A549 (cell line): ENCODE measurements around the gene DHTKD1. TPM values are rescaled to one million over a fixed set of nuclear protein-coding genes. Genes with fewer than 3 reads are reported as not detected.

Source experiments
- ATAC-seq, 2 experiments: fragments of 200-7000 bp in 1 of 2; fragments of >200 bp in 1 of 2; cut with Nextera tagmentation in 1 of 2; cut with Tn5 transposase in 1 of 2; 3 replicates each; pipeline versions ENCODE4 v1.8.0 to v1.9.1; 2018 to 2020; ENCODE audit warnings: mild to moderate bottlenecking in 1 of 2, moderate library complexity in 1 of 2
- CTCF ChIA-PET: fragments of 300-600 bp; sonication (Branson Sonifier 250); formaldehyde crosslinking; extraction: SDS; loops from one replicate; lab custom pipeline; 2021; ENCODE audit warnings: antibody characterized with exemption, inconsistent platforms; lab: Yijun Ruan, JAX
- POLR2A ChIA-PET: fragments of 350-600 bp; formaldehyde crosslinking; extraction: SDS; loops from one replicate; lab custom pipeline; 2021; ENCODE audit warnings: antibody characterized with exemption, inconsistent platforms; lab: Yijun Ruan, JAX
- DNase-seq, 2 experiments: peaks; one replicate each; pipeline versions ENCODE4 v3.0.0 to v3.0.0-alpha.2; 2011 to 2016; ENCODE audit warnings: low read depth in 1 of 2, low spot score in 1 of 2
- FAIRE-seq: peaks from 2 replicates; lab custom pipeline; 2011; peaks lifted over from hg19 to GRCh38; lab: Jason Lieb, UNC
- H3K27ac ChIP-seq, 2 experiments: fragments of >200 bp; sonication (Bioruptor Twin); formaldehyde crosslinking; 3 replicates each; pipeline ENCODE4 v1.5.1; 2016 to 2017
- H3K4me1 ChIP-seq: fragments of >200 bp; sonication (Bioruptor Twin); formaldehyde crosslinking; 3 replicates; pipeline ENCODE4 v1.6.1; 2016
- H3K4me2 ChIP-seq: fragments of >200 bp; sonication (Bioruptor Twin); formaldehyde crosslinking; 3 replicates; pipeline ENCODE4 v1.6.1; 2016
- H3K4me3 ChIP-seq: fragments of >200 bp; sonication (Bioruptor Twin); formaldehyde crosslinking; 3 replicates; pipeline ENCODE4 v1.5.1; 2016
- H3K9me3 ChIP-seq: fragments of >200 bp; sonication (Bioruptor Twin); formaldehyde crosslinking; 3 replicates; pipeline ENCODE4 v1.6.1; 2016
- CEBPB ChIP-seq, 2 experiments: fragments of >200 bp in 1 of 2; sonication (Bioruptor Twin) in 1 of 2; formaldehyde crosslinking in 1 of 2; IDR thresholded peaks; 2 replicates each; pipeline ENCODE4 v1.6.1; 2012 to 2016
- EHF ChIP-seq: fragments of 250-450 bp; sonication (Bioruptor Pico); IDR thresholded peaks from 2 replicates; pipeline ENCODE4 v1.5.0; 2020; ENCODE audit warnings: mild to moderate bottlenecking
- EP300 ChIP-seq, 2 experiments: fragments of >200 bp; sonication (Bioruptor Twin); formaldehyde crosslinking; IDR thresholded peaks; 2 replicates in 1 of 2; 3 replicates in 1 of 2; pipeline ENCODE4 v1.6.1; 2016 to 2017
- FOSB ChIP-seq: fragments of 250-450 bp; sonication (Bioruptor Pico); IDR thresholded peaks from 2 replicates; pipeline ENCODE4 v1.5.0; 2020; ENCODE audit warnings: mild to moderate bottlenecking, moderate library complexity
- HDAC2 ChIP-seq: fragments of 200-600 bp; sonication (generic); IDR thresholded peaks from 2 replicates; pipeline ENCODE4 v1.6.1; 2016
- JUN ChIP-seq, 2 experiments: fragments of >200 bp; sonication (Bioruptor Twin); formaldehyde crosslinking; IDR thresholded peaks; 2 replicates in 1 of 2; 3 replicates in 1 of 2; pipeline ENCODE4 v1.6.1; 2016 to 2017
- JUNB ChIP-seq: fragments of >200 bp; sonication (Bioruptor Twin); formaldehyde crosslinking; IDR thresholded peaks from 2 replicates; pipeline ENCODE4 v1.6.1; 2016
- KDM5A ChIP-seq: fragments of 200-600 bp; sonication (generic); IDR thresholded peaks from 2 replicates; pipeline ENCODE4 v1.6.1; 2016; ENCODE audit warnings: antibody characterized with exemption, mild to moderate bottlenecking
- MAFK ChIP-seq: fragments of 450-650 bp; IDR thresholded peaks from 2 replicates; pipeline ENCODE4 v1.6.1; 2014; ENCODE audit not compliant: partially characterized antibody
- MYC ChIP-seq: IDR thresholded peaks from 2 replicates; pipeline ENCODE4 v1.6.1; 2012; ENCODE audit warnings: mild to moderate bottlenecking, inconsistent platforms, low read length, improper control_type of control experiment, borderline replicate concordance
- PHF8 ChIP-seq: fragments of 200-600 bp; sonication (generic); IDR thresholded peaks from 2 replicates; pipeline ENCODE4 v1.6.1; 2016; ENCODE audit warnings: low read depth, mild to moderate bottlenecking, antibody characterized with exemption, moderate library complexity, borderline replicate concordance
- POLR2A ChIP-seq: IDR thresholded peaks from 2 replicates; pipeline ENCODE4 v1.6.1; 2012; ENCODE audit warnings: mild to moderate bottlenecking, low read length
- RAD21 ChIP-seq, 2 experiments: fragments of >200 bp in 1 of 2; sonication (Bioruptor Twin) in 1 of 2; formaldehyde crosslinking in 1 of 2; IDR thresholded peaks in 1 of 2; conservative IDR thresholded peaks in 1 of 2; 2 replicates in 1 of 2; 3 replicates in 1 of 2; pipeline ENCODE4 v1.6.1; 2012 to 2018; ENCODE audit warnings: inconsistent platforms in 1 of 2
- RFX5 ChIP-seq: fragments of 450-650 bp; IDR thresholded peaks from 2 replicates; pipeline ENCODE4 v1.7.1; 2014; ENCODE audit warnings: antibody characterized with exemption, mild to moderate bottlenecking, moderate library complexity
- RNF2 ChIP-seq: fragments of 200-600 bp; sonication (generic); IDR thresholded peaks from 2 replicates; pipeline ENCODE4 v1.6.1; 2016; ENCODE audit warnings: low read depth, mild to moderate bottlenecking, antibody characterized with exemption, moderate library complexity, borderline replicate concordance
- SMC3 ChIP-seq: fragments of >200 bp; sonication (Bioruptor Twin); formaldehyde crosslinking; IDR thresholded peaks from 3 replicates; pipeline ENCODE4 v1.6.1; 2018; ENCODE audit warnings: inconsistent platforms
- SREBF2 ChIP-seq: fragments of 450-650 bp; IDR thresholded peaks from 2 replicates; pipeline ENCODE4 v1.6.1; 2014; ENCODE audit warnings: mild to moderate bottlenecking, moderate library complexity
- ZC3H11A ChIP-seq: fragments of 450-650 bp; IDR thresholded peaks from 2 replicates; pipeline ENCODE4 v1.6.1; 2014; ENCODE audit warnings: antibody characterized with exemption, mild to moderate bottlenecking
- ZNF302 ChIP-seq: fragments of 250-450 bp; sonication (Bioruptor Pico); IDR thresholded peaks from 2 replicates; pipeline ENCODE4 v1.9.0; 2021; ENCODE audit warnings: inconsistent platforms, mild to moderate bottlenecking, moderate library complexity
- ZSCAN20 ChIP-seq: fragments of 250-450 bp; sonication (Bioruptor Pico); IDR thresholded peaks from 2 replicates; pipeline ENCODE4 v1.8.0; 2022; ENCODE audit warnings: mild to moderate bottlenecking, moderate library complexity
- WGBS: methylation state at CpG from one replicate; pipeline ENCODE4 v1.1.6; 2017; ENCODE audit errors: missing lambda C conversion rate; 5-methylcytosine and 5-hydroxymethylcytosine counted together
- polyA plus RNA-seq, 4 experiments: library from polyadenylated mRNA; depleted of rRNA in 3 of 4; stranded (reverse); fragments of >200 nt; fragmentation: RNase III in 1 of 4; extraction: RNeasy Plus Mini Kit Qiagen cat#74134 plus additional on column Dnase treatment in 1 of 4; gene quantifications; 2 replicates in 3 of 4; 3 replicates in 1 of 4; pipeline ENCODE4 v1.2.3, GENCODE V29; 2011 to 2017
- TF ChIP-seq, protein P1 (sequence below): fragments of >200 bp; sonication (Bioruptor Twin); formaldehyde crosslinking; IDR thresholded peaks from 2 replicates; pipeline ENCODE4 v1.6.1; 2016
- TF ChIP-seq, protein P2 (sequence below): fragments of >200 bp; sonication (Bioruptor Twin); formaldehyde crosslinking; IDR thresholded peaks from 3 replicates; pipeline ENCODE4 v1.6.1; 2016
- TF ChIP-seq, protein P3 (sequence below): IDR thresholded peaks from 2 replicates; pipeline ENCODE4 v1.6.1; 2012
- TF ChIP-seq, protein P4 (sequence below): fragments of 200-600 bp; sonication (generic); IDR thresholded peaks from 2 replicates; pipeline ENCODE4 v1.6.1; 2016; ENCODE audit warnings: antibody characterized with exemption, mild to moderate bottlenecking, moderate library complexity
- TF ChIP-seq, protein P5 (sequence below): fragments of >200 bp; sonication (Bioruptor Twin); formaldehyde crosslinking; IDR thresholded peaks from 3 replicates; pipeline ENCODE4 v1.5.1; 2016
- TF ChIP-seq, protein P6 (sequence below): fragments of 250-450 bp; sonication (Bioruptor Pico); IDR thresholded peaks from 2 replicates; pipeline ENCODE4 v1.5.0; 2020; ENCODE audit warnings: low read depth, mild to moderate bottlenecking, moderate library complexity

The DHTKD1 gene
- polyA plus RNA-seq, 2 of the 4 experiments (the other 2 are of a cell fraction), result 11.9 to 23.0 TPM

DNA sequence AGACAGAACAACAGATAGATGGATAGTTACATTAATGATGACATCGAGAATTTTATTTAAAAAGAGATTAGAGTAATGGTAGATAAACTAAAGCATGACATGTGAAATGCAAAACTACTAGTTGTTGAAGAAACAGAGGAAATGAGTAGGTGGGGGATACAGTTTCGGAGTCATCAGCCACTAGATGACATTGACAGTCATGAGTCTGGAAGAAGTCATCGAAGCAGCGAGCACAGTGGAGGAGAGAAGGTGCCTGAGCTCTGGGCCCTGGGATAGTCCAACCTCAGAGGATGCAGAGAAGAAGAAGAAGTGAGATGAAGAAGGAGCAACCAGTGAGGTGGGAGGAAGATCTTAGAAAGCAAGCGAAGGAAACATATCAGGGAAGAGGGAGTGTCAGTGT, 40.5 kb downstream of the DHTKD1 start:
- Histone ChIP-seq H3K27ac (no peak overlapping the region), H3K4me3 (no peak overlapping the region)
- WGBS, result 90% methylated on average over 5 of the region's 5 CpGs
- TF ChIP-seq ZNF302 (CRISPR knock-in tag), result no peak
- TF ChIP-seq RAD21 (conservative IDR thresholded peaks at IDR 0.05 in 1 of 2, IDR thresholded peaks at IDR 0.05 in 1 of 2), result no peak
- TF ChIP-seq SREBF2, result no peak
- no peak for TF ChIP-seq POLR2A
- TF ChIP-seq ZC3H11A, result no peak
- TF ChIP-seq JUN (IDR thresholded peaks at IDR 0.05), result no peak
- no peak for TF ChIP-seq JUNB
- TF ChIP-seq, protein P1, sequence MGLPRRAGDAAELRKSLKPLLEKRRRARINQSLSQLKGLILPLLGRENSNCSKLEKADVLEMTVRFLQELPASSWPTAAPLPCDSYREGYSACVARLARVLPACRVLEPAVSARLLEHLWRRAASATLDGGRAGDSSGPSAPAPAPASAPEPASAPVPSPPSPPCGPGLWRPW, result no peak
- no peak for TF ChIP-seq MYC
- TF ChIP-seq MAFK, result no peak
- TF ChIP-seq, all 56 proteins: peak for 0
- POLR2A ChIA-PET, result no interaction called here
- CTCF ChIA-PET, result no interaction called here
- FAIRE-seq (no peak), DNase-seq (no peak), ATAC-seq (no peak)
- Histone ChIP-seq H3K4me2 (no peak overlapping the region), H3K4me1 (no peaks in the 10 kb centered on the region), H3K9me3 (no peaks in the 10 kb centered on the region)

DNA sequence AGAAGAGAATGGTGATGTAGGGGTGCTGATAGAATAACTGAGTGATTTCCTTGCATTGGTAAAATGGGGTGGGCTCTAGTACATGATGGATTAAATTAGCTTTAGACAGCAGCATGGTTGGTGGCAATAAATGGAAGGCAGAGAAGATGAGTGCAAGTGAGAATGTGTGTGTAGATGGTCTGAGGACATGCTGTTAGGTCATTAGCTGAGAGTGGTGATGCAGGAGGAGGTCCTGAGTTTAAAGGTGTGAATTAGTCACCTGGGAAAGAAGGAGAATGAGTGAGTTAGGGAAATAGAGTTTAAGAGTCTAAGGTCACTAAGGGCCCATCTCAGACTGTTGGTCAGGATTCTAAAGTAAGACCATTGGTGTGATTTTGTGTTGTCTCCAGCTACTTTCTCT, 42.8 kb downstream of the DHTKD1 start:
- ATAC-seq (no peak), DNase-seq (no peak), FAIRE-seq (no peak)
- Histone ChIP-seq H3K4me3 (no peak overlapping the region), H3K9me3 (no peaks in the 10 kb centered on the region), H3K4me2 (no peak overlapping the region), H3K27ac (no peak overlapping the region), H3K4me1 (no peaks in the 10 kb centered on the region)
- POLR2A ChIA-PET, result no interaction called here
- CTCF ChIA-PET, result interaction anchor here (1.4 kb wide), 1 partner anchor 17 kb away, joined by 3 read pairs; no protein-coding TSS in a partner anchor
- TF ChIP-seq RNF2, result no peak
- TF ChIP-seq CEBPB (IDR thresholded peaks at IDR 0.05), result no peak
- TF ChIP-seq PHF8, result no peak
- TF ChIP-seq ZSCAN20 (CRISPR knock-in tag), result no peak
- TF ChIP-seq, protein P2, sequence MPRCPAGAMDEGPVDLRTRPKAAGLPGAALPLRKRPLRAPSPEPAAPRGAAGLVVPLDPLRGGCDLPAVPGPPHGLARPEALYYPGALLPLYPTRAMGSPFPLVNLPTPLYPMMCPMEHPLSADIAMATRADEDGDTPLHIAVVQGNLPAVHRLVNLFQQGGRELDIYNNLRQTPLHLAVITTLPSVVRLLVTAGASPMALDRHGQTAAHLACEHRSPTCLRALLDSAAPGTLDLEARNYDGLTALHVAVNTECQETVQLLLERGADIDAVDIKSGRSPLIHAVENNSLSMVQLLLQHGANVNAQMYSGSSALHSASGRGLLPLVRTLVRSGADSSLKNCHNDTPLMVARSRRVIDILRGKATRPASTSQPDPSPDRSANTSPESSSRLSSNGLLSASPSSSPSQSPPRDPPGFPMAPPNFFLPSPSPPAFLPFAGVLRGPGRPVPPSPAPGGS, result no peak
- TF ChIP-seq, protein P3, sequence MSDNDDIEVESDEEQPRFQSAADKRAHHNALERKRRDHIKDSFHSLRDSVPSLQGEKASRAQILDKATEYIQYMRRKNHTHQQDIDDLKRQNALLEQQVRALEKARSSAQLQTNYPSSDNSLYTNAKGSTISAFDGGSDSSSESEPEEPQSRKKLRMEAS, result no peak
- TF ChIP-seq EHF (CRISPR knock-in tag), result no peak
- no peak for TF ChIP-seq SMC3
- no peak for TF ChIP-seq ZNF302 (CRISPR knock-in tag)
- TF ChIP-seq EP300 (IDR thresholded peaks at IDR 0.05), result no peak
- TF ChIP-seq, protein P4, sequence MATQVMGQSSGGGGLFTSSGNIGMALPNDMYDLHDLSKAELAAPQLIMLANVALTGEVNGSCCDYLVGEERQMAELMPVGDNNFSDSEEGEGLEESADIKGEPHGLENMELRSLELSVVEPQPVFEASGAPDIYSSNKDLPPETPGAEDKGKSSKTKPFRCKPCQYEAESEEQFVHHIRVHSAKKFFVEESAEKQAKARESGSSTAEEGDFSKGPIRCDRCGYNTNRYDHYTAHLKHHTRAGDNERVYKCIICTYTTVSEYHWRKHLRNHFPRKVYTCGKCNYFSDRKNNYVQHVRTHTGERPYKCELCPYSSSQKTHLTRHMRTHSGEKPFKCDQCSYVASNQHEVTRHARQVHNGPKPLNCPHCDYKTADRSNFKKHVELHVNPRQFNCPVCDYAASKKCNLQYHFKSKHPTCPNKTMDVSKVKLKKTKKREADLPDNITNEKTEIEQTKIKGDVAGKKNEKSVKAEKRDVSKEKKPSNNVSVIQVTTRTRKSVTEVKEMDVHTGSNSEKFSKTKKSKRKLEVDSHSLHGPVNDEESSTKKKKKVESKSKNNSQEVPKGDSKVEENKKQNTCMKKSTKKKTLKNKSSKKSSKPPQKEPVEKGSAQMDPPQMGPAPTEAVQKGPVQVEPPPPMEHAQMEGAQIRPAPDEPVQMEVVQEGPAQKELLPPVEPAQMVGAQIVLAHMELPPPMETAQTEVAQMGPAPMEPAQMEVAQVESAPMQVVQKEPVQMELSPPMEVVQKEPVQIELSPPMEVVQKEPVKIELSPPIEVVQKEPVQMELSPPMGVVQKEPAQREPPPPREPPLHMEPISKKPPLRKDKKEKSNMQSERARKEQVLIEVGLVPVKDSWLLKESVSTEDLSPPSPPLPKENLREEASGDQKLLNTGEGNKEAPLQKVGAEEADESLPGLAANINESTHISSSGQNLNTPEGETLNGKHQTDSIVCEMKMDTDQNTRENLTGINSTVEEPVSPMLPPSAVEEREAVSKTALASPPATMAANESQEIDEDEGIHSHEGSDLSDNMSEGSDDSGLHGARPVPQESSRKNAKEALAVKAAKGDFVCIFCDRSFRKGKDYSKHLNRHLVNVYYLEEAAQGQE, result no peak

DNA sequence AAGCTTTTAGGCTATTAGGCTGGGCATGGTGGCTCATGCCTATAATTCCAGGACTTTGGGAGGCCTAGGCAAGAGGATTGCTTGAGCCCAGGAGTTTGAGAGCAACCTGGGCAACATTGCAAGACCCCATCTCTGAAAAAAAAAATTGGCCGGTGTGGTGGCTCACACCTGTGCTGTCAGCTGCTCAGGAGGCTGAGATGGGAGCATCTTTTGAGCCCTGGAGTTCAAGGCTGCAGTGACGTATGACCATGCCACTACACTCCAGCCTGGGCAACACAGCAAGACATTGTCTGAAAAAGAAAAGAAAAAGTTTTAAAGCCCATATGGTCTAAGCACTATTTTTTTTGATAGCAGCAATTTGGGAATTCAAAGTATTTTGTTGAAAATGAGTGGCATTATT, 44.9 kb downstream of the DHTKD1 start:
- Histone ChIP-seq H3K27ac (no peak overlapping the region), H3K4me3 (no peak overlapping the region), H3K4me2 (no peak overlapping the region), H3K9me3 (no peaks in the 10 kb centered on the region), H3K4me1 (no peaks in the 10 kb centered on the region)
- POLR2A ChIA-PET, result no interaction called here
- WGBS, result 94% methylated on average over 2 of the region's 2 CpGs
- DNase-seq (no peak), ATAC-seq (no peak)
- CTCF ChIA-PET, result interaction anchor here (0.6 to 1.1 kb wide), 2 partner anchors 29 to 794 kb away, joined by 3 read pairs; no protein-coding TSS in a partner anchor
- TF ChIP-seq, protein P3, result no peak
- no peak for TF ChIP-seq KDM5A
- TF ChIP-seq, protein P2, result no peak
- no peak for TF ChIP-seq FOSB
- TF ChIP-seq ZSCAN20 (CRISPR knock-in tag), result no peak
- TF ChIP-seq, protein P5, sequence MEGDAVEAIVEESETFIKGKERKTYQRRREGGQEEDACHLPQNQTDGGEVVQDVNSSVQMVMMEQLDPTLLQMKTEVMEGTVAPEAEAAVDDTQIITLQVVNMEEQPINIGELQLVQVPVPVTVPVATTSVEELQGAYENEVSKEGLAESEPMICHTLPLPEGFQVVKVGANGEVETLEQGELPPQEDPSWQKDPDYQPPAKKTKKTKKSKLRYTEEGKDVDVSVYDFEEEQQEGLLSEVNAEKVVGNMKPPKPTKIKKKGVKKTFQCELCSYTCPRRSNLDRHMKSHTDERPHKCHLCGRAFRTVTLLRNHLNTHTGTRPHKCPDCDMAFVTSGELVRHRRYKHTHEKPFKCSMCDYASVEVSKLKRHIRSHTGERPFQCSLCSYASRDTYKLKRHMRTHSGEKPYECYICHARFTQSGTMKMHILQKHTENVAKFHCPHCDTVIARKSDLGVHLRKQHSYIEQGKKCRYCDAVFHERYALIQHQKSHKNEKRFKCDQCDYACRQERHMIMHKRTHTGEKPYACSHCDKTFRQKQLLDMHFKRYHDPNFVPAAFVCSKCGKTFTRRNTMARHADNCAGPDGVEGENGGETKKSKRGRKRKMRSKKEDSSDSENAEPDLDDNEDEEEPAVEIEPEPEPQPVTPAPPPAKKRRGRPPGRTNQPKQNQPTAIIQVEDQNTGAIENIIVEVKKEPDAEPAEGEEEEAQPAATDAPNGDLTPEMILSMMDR, result no peak
- TF ChIP-seq HDAC2, result no peak
- TF ChIP-seq RFX5, result no peak
- TF ChIP-seq, protein P6, sequence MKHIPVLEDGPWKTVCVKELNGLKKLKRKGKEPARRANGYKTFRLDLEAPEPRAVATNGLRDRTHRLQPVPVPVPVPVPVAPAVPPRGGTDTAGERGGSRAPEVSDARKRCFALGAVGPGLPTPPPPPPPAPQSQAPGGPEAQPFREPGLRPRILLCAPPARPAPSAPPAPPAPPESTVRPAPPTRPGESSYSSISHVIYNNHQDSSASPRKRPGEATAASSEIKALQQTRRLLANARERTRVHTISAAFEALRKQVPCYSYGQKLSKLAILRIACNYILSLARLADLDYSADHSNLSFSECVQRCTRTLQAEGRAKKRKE (CRISPR knock-in tag), result no peak
- TF ChIP-seq MAFK, result no peak
- TF ChIP-seq, all 56 proteins: peak for 0
- FAIRE-seq, result no peak
